GM18517 (cell line): Measurements from ENCODE around the gene TMEM221.

Experiments
- ATAC-seq: cut with Tn5 transposase; IDR thresholded peaks from one replicate; pipeline ENCODE4 v1.9.1; 2021; ENCODE audit warnings: mild to moderate bottlenecking, moderate library complexity; ENCODE audit not compliant: unreplicated experiment

The TMEM221 gene

DNA sequence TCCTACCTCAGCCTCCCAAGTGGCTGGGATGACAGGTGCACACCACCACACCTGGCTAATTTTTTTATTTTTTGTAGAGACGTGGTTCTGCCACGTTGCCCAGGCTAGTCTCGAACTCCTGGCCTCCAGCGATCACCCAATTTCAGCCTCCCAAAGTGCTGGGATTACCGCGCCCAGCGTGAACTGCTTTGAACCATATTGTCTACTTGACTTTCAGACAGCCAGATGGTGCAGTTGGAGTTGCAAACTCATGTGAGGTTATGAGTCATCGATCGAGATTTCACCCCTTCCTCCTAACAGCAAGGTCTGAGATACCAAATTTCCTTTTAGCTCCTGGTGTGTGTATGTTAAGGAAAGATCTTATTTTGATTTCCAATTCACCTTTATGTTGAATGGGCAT is 24.6 kb upstream of the TMEM221 start:
- no peak for ATAC-seq

DNA sequence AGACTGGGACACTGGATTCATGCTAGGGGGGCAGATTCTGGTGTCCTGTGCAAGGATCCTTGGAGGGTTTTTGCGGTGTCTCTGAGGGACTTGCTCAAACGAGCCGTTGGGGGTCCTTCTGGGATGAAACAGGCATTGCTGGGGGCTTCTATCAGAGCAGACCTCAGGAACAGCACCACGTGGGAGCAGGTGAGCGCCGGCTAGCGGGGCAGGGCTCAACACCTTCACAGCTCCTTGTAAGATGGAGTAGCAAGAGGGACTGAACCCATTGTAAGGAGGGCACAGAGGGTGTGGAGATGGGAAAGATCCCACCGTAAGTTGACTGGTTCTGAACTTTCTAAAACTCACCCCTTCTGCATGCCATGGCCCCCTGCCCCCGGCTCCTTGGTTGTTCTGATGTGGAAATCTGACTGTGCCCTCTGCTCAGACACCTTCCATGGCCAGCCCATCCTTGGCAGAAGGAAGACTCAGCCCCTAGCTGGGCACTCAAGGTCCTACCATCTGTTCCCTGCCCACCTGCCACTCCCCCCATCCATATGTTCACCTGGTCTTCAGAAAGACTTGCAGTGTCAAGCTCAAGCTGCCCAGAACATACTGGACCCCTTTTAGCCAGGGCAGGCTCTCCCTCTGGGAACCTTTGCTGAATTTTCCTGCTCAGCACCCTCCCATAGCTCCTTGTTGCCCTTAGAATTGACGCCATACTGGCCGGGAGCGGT is 23.1 kb upstream of the TMEM221 start:
- no peak for ATAC-seq

DNA sequence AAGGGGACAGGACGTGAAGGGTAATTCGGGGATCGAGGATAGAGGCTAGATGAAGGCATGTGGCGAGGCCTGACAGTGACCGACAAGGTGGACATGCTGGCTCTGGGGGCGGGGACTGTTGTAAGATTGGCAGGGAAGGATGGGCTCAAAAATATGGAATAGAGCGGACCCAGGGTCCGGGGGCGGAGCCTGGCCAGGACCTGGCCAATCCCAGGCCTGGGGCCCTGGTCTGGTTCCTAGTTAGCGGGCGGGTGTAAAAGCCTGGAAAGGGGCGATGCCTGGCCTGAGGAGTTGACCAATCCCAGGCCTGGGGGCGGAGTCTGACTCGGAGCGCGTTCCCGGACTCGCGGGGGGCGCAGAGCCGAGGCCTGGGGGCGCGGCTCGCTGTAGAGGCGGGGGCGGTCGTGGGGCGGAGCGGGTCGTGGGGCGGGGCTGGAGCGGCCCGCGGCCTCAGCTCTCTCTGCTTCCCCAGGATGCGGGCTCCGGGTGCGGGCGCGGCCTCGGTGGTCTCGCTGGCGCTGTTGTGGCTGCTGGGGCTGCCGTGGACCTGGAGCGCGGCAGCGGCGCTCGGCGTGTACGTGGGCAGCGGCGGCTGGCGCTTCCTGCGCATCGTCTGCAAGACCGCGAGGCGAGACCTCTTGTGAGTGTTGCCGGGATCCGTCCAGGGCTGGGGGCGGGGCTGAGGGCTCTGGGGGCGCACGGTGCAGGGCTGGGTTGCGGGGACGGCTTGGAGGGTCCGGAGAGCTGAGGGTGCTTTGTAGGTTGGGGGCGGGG is 21.8 kb upstream of the TMEM221 start, which contains the start of gene SLC27A1:
Gene SLC27A1, plus strand, starts transcription at position 457 of the 774 bp plus-strand sequence. Its CDS starts 17 bp downstream, at position 474.
- peak; percentile 63 for ATAC-seq

DNA sequence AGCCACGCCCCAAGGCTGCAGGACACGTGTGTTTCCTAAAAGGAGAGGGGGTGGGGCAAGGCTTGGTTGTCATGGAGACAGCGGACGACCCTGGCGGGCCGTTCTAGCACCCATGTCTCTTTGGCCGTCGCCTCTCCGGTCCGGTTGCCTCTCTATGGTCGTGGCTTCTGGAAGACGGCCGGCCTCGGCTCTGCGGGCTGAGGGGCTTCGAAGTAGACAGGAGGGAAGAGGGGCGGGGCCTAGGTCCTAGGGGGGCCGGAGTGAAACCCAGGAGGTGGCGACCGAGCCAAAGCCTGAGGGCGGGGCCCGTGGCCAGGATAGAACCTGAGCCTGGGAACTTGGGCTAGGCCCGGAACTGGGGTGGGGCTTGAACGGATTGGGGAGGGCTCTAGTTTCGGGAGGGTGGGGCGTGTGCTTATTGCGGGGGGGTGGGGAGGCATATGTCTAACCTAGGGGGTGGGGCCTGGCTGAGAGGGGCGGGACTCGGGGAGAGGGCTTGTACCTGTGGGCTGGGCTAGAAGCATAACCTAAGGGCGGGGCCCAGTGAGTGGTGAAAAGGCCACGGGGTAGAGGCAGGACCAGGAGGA is 21.1 kb upstream of the TMEM221 start:
- ATAC-seq = peak; percentile 21

DNA sequence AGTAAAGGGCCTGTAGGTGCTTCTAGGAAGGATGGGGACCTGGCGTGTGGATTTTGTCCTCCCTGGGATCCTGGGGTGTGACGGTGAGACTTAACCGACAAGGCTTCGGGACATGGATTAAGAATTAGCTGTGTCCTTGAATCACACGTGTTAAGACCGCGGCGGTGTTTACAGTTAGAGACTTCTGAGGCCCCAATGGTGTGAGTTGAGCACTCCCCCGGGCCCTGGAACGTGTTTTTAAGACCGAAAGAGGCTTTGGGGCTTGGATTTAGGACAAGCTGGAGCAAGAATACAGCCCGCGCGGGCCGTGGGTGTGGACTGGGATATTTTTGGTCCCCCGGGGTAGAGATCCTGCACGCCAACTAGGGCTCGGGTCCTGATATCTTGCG is 20.6 kb upstream of the TMEM221 start:
- ATAC-seq = no peak

DNA sequence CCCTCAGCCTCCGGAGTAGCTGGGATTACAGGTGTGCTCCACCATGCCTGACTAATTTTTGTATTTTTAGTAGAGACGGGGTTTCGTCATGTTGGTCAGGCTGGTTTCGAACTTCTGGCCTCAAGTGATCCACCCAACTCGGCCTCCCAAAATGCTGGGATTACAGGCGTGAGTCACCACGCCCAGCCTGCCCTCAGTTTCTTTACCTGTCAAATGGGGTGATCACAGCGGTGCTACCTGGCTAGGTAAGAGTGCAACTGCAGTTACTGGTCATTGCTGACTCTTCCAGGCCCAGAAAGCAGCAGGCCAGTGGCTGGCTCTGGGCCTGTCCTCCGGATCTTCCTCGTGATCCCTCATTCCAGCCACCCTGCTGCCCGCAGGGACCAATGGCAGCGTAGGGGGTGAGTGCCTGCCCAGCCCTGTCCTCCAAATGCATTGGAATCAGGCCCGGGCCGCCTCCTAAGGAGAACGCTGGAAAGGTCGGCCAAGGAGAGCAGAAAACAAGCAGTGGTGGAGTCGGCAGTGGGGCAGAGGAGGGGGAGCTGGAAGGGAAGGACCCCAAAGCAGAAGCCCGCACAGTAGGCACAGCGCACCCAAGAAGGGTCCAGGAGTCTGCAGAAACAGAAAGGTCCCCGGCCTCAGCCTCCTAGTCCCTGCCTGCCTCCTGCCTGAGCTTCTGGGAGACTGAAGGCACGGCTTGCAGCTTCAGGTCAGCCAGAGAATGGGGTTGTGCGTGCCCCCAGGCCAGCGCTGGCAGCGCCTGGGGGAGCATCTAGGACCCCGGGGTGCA is 20.0 kb upstream of the TMEM221 start:
- ATAC-seq = no peak

DNA sequence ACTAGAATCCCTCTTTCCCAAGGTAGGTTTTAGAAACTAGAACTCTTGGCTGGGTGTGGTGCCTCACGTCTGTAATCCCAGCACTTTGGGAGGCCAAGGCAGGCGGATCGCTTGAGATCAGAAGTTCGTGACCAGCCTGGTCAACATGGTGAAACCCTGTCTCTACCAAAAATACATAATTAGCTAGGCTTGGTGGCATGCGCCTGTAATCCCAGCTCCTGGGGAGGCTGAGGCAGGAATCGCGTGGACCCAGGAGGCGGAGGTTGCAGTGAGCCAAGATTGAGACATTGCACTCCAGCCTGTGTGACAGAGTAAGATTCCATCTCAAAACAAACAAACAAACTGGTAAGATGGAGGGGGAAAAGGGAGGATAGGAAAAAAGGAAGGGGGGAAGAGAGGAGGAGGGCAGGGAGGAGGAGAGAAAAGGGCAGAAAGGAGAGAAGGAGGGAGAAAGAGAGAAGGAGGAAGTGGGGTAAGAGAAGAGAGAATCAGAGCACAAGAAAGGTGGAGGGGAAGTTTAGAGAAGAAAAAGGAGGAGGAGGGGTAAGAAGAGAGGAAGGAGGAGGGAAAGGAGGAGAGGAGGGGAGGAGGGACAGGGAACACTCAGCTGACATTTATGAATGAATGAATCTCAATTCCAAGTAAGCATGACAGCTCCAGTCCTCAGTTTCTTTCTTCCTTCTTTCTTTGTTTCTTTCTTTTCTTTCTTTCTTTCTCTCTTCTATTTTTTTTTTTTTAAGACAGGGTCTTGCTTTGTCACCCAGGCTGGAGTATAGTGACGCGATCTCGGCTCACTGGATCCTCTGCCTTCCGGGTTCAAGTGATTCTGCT is 19.2 kb upstream of the TMEM221 start:
- ATAC-seq = no peak

DNA sequence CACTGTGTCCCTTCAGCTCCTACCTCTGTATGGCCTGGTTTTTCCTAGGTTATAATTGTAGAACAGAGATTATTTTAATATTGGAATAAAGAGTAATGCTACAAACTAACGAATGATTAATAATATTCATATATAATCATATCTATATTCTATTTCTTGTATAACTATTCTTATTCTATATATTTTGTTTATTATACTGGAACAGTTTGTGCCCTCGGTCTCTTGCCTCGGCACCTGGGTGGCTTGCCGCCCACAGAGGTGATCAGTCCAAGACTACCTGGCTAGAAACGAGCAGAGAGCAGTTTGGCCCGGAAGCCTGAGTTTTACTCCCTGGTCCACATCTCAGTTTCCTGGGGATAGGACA is 18.0 kb upstream of the TMEM221 start:
- ATAC-seq = no peak

DNA sequence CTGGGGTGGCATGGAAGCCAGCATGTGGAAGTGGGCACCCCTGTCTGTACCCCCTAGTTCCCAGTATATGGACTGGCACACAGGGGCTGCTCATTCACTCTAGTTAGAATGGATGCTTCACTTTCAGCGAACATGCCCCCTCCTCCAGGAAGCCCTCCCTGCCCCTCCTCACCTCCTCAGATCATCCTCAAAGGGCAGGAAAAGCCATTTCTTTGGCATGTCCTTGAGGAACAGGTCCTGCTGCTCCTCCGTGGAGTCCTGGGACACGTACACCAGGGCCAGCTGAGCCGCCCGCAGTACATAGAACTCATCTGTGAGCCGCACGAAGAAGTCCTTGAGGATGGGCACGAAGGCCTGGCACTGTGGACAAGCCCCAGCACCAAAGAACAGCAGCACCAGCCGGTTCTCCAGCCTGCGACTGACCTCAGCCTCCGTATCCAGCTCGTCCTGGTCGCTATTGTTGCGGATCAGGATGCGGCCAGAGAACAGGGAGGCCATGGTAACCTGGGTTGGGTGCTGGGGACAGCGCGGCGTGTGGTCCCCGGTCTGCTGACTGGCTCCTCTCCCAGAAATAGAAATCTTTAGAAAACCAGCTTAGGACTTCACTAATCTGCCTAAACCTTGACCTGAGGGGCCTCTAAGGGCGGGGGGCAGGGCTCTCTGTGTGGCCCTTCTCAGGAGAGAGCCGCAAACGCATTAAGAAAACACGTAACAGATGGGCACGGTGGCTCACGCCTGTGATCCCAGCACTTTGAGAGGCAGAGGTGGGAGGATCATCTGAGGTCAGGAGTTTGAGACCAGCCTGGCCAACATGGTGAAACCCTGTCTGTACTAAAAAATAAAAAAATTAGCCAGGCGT is 12.1 kb upstream of the TMEM221 start, which contains the start of gene NXNL1:
Gene NXNL1, minus strand, starts transcription at position 555 of the 859 bp plus-strand sequence. Its CDS starts 57 bp downstream, at position 498.
- no peak for ATAC-seq

DNA sequence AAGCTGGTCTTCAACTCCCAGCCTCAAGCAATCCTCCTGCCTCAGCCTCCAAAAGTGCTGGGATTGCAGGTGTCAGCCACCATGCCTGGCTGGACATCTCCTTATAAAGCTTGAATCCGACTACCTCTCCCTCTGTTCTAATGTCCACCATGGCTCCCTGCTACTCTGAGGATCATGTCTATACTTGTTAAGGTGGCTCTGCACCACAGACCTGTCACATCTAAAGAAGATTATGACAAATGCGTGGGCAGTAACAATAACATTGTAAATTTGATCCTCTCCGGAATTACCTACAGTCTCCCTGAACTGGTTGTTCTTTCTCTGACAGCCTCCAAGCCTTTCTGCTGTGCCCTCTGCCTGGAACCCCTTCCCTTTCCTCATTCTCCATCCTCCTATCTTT is 10.5 kb upstream of the TMEM221 start:
- no peak for ATAC-seq

DNA sequence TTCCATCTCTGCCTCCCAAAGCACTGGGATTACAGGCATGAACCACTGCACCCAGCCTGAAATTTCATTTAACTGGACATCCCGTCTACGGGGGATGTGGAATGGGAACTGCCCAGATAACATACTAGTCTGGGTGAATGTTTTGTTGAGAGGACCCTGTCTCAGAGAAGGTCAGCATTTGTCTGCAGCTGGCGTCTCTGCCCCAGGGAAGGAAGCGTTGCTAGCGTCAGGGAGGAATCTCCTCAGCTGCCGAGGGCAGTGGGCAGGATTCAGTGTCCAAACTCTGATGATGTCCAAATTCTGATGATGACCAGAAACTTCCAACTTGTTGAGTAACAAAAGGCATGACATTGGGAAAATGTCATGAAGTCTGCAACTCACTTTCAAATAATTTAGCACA is 9.1 kb upstream of the TMEM221 start:
- no peak for ATAC-seq

DNA sequence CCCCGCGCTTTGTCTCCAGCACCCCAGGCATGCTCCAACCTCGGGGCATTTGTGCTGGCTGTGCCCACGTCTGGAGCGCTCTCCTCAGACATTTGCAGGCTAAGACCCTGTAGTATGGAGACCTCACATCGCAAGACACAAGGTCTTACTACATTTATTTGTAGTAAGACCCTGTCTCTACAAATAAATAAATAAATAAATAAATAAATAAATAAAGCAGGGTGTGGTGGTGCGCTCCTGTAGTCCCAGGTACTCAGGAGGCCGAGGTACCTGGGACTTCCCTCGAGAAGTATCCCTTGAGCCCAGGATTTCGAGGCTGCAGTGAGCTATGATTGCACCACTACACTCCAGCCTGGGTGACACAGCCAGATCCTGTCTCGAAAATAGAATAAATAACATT is 7.7 kb upstream of the TMEM221 start:
- no peak for ATAC-seq

DNA sequence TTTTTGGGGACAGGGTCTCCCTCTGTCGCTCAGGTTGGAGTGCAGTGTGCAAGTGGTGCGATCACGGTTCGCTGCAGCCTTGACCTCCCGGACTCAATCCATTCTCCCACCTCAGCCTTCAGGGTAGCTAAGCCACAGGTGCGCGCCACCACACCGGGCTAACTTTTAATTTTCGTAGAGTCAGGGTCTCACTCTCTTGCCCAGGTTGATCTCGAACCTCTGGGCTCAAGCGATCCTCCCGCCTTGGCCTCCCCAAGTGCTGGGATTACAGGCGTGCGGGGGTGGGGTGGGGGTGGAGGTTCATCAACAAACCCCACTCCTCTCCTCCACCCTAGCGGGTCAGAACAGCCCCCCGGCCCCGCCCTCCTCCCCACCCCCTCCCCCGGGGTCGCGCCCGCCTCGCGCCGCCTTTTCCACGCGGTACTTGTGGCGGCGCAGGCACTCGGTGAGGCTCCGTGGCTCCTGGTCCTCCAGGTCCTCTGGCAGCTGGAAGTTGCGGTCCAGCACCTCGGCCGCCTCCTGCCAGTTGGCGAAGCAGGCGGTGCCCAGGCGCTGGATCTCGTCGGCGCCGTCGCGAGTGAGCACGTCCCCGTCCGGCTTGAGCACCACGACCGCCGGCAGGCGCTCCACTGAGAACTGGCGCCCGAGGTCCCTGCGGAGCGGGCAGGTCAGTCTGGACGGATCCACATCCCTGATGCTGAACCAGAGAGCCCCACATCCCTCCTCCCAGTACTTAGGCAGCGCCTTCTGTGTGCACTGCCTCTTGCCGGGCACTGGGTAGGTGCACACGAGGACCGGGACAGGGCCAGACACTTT is 7.0 kb upstream of the TMEM221 start:
- ATAC-seq = no peak

DNA sequence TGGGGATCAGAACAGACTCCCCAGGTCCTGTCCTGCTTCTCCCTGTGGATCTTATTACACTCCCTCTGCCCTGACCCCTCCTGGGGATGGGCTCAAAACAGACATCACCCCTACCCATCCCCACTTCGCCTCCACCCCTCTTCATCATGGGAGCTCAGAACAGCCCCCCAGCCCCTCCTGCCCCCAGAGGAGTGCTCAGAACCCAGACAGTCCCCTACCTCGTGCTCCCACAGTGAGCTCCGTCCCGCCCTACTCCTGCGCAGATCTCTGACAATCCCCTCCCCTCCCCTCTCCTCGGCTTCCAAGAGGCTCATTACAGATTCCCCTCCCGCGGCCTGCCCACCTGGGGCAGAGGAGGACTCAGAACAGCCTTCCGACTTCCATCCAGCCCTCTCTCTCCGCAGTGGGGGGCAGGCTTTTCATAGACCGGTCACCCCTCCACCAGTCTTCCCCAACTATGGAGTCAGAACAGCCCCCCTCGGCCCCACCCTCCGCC is 6.2 kb upstream of the TMEM221 start:
- ATAC-seq = no peak

DNA sequence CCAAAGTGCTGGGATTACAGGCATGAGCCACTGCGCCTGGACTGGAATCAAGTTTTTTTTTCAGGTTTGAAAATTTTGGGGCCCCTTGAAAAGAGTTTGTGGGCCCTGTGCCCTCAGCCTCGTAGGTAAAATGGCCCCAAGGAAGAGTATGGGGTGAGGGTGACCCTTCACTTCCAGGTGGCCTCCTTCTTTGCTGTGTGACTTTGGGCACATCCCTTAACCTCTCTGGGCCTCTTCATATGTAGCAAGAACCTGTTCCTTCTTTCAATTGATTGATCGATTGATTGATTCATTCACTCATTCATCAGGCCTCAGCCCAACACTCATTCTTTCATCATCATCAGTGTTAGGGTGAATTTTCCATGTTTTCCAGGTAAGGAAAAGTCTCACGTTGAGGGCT is 3.4 kb upstream of the TMEM221 start:
- ATAC-seq = no peak

DNA sequence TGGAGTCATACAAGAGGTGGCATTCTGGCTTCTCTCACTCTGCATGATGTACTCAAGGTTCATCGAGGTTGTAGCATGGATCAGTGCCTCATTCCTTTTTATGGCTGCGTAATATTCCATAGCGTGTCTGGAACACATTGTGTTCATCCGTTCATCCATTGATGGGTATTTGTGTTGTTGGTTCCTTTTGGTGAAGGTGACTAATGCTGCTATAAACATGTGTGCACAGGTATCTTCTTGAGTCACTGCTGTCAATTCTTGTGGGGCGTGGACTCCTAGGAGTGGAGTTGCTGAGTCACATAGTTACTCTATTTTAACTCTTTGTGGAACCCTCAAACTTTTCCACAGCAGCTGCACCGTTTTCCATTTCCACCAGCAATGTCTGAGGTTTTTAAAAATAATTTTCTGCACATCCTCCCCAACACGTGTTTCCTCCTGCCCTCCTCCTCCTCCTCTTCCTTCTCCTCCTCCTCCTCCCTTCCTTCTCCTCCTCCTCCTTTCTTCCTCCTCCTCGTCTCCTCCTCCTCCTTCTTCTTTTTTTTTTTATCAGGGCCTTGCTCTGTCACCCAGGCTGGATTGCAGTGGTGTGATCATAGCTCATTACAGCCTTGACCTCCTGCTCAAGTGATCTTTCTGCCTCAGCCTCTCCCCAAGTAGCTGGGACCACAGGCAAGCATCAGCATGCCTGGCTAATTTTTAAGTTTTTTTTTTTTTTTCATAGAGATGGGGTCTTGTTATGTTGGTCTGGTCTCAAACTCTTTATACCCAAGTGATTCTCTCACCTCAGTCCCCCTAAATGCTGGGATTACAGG is 2.0 kb upstream of the TMEM221 start:
- no peak for ATAC-seq

DNA sequence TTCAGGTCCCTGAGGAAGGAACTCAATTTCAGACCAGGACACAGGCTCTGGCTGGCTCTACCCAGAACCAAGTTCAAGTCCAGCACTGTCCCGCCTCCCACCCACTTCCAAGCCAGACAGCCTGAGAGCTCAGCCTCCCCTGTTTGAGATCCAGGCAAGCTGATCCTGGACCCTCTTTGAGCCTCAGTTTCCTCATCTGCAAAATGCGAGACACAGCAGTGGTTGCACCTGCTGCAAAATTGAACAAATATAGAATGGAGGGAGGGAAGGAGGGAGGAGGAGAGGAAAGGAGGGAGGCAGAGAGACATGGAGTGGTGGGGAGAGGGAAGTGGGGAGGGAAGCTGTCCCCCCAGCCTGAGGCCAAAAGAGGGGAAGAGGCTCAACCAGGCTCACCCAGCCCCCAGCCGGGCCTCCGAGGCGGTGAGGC is 751 bp downstream of the TMEM221 start:
- ATAC-seq = no peak
